ENCODE results near the gene APLP1.

GRCh38 chr19:35928507-35928906, 60.1 kb downstream of the APLP1 start:
- TF ChIP-seq CTCF (IDR thresholded peaks at IDR 0.05) = no peak
- no peak for TF ChIP-seq EP300 (IDR thresholded peaks at IDR 0.05)

Data from suprapubic skin (tissue), 3 donors.